HG03097 (cell line): ENCODE results near the gene PDHX.
"Not testable (repeated sequence)": the region's sequence is repeated elsewhere in the genome, so short reads cannot be mapped to it uniquely, and the experiment has no call there.

Experiments
- ATAC-seq: cut with Tn5 transposase; IDR thresholded peaks from one replicate; pipeline ENCODE4 v1.9.1; 2021; ENCODE audit not compliant: unreplicated experiment, low FRiP score

PDHX gene

DNA sequence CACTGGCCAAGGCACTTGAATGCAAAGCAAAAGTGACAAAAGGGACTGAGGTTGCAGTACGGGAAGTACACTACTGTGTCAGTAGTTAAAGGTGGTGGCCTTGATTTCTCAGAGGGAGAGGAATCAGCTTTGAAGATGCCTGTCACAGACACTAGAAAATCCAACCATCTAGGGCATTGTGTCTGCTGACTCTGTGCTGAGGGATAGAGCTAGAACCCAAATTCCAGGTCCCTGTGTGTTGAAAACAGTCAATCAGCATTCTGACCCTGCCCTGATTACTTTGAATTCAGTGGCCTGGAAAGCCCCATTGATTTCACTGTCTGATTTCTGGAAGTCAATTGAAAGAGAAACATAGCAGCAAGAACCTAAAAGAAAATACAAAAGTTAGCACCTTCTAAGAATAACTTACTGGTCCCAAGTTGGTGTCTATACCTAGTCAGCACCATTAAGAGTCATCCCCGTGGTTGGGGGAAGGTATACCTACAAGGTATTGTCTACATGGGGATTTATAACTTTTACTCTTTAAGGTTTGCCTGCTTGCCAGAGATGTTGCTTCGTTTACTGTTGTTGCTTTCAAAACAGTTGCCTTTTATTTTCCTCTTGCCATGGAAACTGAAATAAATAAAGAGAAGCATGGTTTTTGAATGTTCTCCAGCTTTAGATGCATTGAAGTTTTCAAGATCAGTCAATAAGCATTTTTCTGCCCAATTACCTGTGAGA is 97.3 kb downstream of the PDHX start:
- ATAC-seq: no peak

DNA sequence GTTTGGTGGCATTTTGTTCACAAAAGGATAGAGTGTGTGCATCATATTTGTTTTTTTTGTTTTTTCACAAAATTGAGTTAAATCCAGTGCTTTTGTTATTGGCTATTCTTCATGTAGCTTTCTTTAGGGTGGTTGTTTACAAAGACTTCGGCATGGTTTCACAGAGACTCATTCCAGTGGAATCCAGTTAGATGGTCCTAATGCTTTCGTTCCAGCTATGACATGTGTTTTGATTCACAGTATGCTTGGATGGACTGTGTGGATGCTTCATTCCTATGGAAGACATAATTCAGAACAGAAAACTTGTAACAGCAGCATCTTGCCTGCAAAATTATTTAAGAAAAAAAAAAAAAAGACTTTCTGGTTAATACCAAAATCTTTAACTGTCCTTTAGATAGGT is 97.9 kb downstream of the PDHX start:
- ATAC-seq: no peak

DNA sequence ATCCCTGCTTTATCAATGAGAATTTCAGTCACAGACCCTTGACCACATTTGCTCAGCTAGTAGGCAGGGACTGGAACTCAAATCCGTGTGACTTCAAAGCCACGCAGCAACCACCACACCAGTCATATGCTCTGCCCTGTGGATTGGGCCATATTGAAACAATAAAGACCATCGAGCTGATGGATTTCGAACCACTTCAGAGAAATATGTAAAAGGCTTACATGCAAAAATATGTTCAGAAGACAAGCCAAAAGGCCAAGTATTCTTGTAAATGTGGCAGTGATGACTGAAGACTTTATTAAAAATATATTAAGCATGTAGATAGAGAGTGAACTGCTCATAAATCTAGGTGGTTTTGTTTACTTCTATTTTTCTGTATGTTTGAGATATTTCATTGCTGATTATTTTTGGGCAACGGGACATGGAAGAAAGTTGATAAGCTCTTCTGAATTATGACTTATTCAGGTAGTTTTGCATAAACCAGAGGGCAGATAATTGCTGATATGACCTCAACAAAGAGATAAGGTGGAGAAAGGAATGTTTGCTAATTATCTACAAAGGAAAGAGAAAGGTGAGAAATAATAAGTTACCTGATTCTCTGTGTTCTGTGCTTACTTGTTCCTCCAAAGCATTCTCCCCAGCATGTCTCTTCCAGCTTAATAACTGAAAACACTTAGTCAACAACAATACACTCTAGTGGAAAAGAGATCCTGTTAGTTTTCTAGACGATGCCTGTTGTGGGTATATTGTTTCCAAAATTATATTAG is 99.4 kb downstream of the PDHX start:
- no peak for ATAC-seq

DNA sequence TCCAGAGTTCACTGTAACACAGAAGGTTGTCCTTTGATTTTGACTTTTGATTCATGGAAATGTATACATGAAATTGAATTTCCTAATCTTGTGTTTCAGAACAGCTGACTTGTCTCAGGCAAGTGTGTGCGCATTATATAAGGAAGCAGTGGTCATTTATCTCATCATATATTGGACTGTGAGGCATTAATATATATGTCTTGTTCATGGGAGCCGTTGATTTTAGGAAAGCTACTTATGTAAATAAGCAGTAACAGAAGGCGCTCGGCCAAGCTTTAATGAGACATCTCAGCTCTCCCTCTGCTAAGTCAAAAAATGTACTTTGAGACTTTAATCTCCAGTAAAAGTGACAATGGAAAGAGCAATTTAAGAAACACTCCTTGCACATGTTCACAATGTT is 100.5 kb downstream of the PDHX start:
- ATAC-seq: no peak

DNA sequence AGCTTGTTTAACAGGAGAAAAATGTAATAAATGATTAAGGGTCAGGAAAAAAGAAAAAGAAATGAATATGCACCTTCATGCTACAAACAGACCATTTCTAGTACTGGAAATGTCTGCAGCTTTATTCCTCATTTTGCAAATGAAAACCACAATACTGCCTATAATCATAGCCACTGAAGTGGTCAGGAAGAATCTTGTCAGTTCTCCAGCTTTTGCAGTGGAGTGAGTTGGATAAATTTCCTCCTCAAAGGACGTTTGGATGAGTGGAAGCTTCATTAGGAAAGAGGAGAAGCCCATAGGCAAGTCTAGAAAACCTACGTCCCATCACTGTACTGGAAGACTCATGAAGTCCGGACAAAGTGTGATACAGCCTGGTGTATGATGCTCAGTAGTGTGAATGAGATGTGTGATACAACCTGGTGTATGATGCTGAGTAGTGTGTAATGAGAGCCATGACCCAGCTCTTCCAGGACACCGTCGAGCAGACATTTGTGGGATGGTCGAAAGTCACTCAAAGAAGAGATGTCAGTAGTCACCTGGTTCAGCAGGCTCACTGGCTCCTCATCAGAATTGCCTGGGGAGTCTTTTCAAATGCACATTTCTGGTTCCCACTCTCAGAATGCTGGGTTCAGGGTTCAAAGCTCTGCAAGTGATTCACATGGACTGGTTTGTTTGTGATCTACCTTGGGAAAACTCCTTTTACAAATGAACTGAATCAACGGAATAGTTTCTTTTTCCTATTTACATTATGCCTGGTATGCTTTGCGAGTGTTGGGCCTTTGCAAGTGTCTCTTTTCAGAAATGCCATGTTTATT is 101.3 kb downstream of the PDHX start:
- ATAC-seq: no peak

DNA sequence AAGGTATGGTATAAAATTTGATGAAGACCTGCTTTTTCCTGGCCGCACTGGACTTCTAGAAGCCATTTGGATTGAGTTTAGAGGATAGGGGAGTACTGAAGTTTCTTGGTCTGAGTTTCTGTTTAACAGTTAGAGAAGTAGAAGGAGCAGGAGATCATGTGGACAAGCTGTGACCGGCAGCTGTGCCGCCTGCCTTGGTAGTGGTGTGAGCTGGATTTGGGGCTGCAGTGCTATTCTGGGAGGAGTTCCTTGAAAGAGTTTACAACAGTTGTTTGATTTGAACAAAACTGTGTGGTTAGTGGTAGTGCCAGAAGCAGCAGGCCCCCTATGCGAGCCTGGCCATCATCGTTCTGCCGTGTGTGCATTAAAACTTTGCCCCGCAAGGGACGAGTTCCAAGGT is 105.2 kb downstream of the PDHX start:
- no peak for ATAC-seq

DNA sequence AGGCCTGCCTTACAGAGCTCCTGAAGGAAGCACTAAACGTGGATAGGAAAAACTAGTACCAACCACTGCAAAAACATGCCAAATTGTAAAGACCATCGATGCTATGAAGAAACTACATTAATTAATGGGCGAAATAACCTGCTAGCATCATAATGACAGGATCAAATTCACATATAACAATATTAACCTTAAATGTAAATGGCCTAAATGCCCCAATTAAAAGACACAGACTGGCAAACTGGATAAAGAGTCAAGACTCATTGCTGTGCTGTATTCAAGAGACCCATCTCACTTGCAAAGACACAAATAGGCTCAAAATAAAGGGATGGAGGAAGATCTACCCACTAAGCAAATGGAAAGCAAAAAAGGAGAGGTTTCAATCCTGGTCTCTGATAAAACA is 107.5 kb downstream of the PDHX start:
- not testable (repeated sequence) for ATAC-seq

DNA sequence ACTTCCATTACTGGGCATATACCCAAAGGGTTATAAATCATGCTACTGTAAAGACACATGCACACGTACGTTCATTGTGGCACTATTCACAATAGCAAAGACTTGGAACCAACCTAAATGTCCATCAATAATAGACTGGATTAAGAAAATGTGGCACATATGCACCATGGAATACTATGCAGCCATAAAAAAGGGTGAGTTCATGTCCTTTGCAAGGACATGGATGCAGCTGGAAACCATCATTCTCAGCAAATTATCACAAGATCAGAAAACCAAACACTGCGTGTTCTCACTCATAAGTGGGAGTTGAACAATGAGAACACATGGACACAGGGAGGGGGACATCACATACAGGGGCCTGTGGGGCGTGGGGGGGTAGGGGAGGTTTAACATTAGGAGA is 111.6 kb downstream of the PDHX start:
- ATAC-seq: not testable (repeated sequence)

DNA sequence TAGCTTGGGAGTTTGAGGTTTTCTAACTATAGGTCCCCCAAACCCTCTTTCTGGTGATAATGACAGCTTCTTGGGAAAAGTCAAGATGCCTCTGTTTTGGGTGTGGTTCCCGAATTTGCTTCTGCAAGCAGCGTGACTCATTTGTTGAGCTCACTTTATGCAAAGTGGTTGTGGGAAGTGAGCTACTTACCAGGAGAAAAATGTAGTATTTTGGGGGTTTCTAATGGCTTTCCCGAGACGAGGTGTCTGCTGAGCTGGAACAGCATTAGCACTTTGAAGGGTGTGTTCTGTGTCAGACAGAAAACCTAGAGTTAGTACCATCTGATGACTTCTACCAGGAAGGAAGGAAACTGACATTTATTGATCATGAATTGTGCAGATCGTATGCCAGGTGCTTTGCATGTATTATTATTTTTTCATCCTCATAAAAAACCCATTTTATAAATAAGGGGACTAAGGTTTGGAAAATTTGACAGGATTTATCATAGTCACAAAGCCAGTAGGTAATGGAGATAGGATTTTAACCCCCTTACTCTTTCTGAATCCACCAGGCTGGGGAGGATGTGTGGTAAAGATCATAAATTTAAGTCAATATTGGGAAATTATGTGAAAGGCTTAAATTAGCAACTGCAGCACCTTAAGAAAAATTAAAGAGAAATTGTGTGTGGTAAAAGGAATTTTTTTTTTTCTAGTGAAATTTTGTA is 113.7 kb downstream of the PDHX start:
- peak; percentile 65 for ATAC-seq

DNA sequence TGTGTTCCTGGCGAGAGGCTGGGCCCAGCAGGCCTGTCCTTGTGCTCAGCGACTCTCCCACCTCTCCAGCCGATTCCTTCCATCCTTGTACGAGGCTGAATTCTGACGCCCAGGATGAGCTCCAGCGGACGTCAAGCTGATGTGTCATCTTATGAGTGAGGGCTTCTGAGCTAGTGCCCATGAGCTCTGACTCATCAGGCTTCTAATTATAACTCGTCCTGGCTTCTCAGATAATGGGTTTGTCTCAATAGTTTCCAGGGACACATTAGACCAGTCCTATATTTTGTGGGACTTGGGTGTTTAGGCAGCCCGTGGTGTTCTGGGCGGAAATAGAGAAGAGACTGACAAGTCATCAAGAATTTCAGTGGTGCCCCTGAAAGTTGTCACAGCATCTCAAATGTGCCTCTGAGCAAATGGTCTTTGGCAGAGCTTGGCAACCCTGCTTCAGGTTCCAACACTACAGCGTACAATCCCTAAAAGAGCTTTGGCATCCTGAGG is 114.3 kb downstream of the PDHX start:
- ATAC-seq: no peak

DNA sequence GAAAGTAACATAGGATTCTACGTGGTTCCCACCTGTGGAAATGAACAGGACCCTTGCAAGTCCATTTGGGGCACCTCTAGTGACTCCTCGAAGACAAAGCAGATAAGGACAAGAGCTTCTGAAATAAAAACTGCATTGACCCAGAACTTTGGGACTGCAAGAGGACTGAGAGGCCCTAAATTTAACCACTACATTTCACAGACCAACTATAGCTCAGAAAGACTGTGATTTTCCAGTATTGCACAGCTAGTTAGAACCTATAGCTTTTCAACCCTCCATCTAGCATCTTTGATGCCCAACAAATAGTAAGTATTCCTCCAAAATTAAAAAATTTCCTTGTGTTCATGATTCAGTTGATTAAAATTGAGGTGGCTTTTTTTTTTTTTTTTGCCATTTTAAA is 114.9 kb downstream of the PDHX start:
- no peak for ATAC-seq

DNA sequence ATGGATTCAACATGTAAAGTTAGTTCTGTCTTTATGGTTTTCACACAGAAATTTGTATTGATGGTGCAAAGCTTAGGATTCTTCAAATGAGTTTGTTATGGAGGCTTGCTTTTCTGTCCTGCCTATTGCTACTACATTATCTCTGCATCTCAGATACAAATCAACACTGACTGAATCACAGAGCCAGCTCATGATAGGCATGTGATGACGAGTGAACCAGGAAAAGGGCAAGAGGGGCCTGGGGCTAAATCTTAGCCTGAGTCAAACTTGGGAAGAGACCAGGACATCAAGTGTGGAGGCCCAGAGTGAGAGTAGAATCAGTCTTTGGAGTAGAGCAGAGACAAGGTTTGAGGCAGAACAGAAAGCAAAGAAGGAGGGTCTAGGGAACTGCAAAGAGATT is 115.4 kb downstream of the PDHX start:
- no peak for ATAC-seq

DNA sequence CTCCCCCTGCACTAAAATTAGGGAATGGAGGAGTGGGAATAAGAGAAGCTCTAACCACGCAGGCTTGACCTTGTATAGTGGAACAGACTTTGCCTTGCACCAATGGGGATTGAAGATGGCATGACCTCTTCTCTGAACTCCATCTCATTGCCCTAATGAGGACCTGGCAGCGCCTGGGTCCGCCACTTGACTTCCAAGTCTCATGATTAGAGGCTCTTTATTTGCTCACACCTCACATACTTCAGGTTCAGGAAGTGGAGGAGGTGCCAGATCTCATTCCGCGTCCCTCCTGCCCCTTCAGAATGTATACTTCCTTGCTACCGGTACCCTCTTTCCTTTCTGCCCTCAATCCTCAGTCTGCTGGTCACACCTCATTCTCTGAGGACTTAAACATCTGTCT is 116.6 kb downstream of the PDHX start:
- ATAC-seq: no peak

DNA sequence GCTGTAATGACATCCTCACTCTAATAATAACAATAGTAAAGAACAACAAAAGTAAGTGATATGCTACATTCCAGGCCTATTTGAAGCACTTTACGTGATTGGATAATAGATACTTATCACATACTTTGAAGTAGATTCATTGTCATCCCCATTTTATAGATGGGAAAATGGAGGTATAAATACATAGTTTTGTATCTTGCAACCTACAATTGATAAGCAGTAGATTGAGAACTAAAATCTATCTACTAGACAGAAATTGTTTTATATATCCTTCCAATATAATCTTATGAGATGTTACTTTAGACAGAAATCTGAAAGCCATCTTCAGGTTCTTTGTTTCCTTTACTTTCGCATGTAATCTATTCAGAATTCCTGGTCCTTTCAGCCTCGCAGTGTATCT is 118.0 kb downstream of the PDHX start:
- no peak for ATAC-seq

DNA sequence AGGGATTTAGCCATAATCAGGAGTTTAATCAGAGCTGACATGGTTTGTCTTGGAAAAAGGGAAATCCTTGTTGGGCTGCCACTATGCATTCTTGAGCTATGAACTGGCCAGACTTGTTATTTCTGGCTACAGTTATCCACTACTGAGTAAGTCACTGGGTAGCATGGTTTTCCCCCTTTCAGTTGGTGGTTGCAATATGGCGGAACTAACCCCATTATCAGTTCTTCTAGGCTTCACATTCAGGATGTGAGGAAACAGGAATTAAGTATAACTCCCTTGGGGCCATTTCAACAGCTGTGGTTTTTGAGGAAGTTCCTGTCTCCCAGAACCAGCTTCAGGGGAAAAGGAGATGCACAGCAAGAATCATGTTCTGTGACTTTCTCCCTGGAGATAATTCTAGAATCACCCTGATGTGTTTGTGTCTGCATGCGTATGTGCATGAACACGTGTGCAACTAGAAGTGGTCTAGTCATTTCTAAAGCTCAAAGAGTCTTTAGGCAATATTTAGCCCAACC is 119.5 kb downstream of the PDHX start:
- peak; percentile 30 for ATAC-seq

DNA sequence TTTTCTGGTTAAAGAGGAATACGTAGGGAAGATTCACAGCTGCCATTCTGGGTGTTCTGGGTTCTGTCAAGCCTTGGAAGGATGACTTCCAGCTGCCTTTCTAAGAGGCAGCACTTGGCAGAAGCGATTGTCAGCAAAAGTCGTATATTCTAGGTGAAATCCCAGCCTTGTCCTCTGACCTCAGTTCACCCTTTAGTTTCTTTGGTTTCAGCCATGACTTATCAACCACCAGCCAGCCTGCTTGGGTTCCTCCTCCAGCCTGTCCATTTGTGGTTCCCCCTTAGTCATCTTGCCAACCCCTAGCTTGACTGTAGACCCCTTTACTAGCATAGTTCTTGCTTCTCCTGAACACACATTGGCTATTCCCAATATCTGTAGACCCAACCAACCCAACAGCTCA is 120.2 kb downstream of the PDHX start:
- ATAC-seq: no peak

DNA sequence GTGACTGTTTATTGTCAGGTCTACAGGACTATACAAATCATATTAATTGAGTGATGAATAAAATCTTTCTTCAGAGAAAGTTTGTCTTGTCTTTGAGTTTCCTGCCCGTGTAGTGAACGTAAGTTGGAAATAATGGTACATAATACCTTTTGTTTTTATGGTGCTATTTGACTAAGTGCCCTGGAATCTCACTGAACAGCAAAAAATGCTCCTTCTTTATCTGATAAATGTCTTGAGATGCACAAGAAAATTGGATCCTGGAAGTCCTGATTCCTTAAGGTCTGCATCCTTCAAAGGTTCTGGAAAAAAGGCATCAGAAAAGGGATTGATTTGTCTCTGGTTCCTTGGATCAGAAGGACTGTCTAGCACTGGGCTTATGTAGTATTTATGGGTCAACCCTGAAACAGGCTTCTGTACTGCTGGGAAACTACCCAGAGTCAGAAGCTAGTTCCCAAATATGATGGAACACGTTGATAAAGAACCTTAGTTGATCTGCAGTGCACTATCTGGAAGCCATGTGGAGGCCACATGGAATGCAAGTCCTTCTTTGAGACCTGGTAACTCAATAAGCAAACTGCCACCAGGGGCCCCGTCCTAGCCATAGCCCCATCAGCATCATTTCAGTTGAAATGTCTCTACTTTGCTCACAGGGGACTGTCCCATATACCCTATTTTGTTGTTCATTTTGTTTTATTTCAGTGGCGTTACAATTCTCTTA is 122.0 kb downstream of the PDHX start:
- ATAC-seq: no peak

DNA sequence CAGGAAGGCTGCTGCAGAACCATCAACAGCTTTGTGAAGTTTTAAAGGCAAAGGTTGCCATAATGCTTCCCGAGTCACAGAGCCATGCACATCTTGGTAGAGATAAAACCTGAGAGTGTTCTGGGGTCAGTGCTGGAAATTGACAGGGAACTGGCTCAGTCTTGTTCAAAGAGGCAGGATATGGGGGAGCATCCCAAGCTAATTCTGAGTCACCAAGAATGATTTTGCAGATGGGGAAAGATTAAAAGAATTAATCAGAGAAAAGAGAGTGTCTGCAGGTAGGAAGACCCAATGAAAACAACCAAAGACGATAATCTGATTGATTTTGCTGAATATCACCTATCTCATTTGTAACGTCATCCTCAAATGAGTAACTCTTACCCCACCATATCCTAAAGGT is 122.7 kb downstream of the PDHX start:
- no peak for ATAC-seq

DNA sequence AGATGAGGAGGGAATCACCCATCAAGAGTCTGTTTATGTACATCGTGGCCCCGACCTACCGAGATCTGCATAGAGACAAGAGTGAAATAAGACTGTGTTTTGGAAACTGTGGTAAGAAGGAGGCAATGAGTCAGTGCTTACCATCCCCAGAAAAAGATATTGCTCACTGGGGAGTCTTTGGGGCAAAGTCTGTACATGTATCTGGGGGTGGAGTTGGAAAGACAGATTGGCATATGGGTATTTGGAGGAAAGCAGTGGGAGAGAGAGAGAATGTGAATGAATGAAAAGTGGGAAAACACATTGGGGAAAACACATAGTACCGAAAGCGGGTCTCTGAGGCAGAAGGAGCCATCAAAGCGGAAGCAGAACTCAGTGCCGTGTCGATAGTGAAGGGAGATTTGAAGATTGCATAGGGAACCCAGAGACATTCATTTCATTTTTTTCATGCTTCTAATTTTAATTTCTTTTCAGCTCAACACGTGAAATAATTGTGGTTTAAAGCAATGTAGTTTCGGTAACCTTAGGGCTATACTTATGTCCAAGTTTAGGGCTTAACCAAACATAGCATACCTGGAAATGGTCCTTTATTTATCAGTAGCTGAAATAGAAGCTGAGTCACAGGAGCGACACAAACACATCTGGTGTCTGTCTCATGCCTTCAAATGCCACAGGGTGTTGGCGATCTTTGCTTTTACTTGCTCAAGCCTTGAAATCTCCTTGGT is 124.0 kb downstream of the PDHX start:
- peak; percentile 48 for ATAC-seq
